ENCODE data around the gene ASPN.

Gene ASPN

GRCh38 chr9:92432350-92432749, 50.0 kb downstream of the ASPN start:
- ChIA-PET POLR2A (no interaction called here), CTCF (no interaction called here)
- TF ChIP-seq ELF4 (IDR thresholded peaks at IDR 0.05) (no peak), FOXA1 (IDR thresholded peaks at IDR 0.05) (no peak), LEF1 (IDR thresholded peaks at IDR 0.05; ENCODE audit: borderline replicate concordance) (no peak), PKNOX1 (IDR thresholded peaks at IDR 0.05) (no peak), ZNF384 (IDR thresholded peaks at IDR 0.05) (no peak), TARDBP (IDR thresholded peaks at IDR 0.05) (no peak), L3MBTL2 (conservative IDR thresholded peaks at IDR 0.05) (no peak), SP1 (IDR thresholded peaks at IDR 0.05) (no peak), ARNT (IDR thresholded peaks at IDR 0.05) (no peak), SUZ12 (IDR thresholded peaks at IDR 0.05) (no peak), FOXK2 (IDR thresholded peaks at IDR 0.05) (no peak), HDGF (IDR thresholded peaks at IDR 0.05; ENCODE audit: borderline replicate concordance) (no peak), NFRKB (IDR thresholded peaks at IDR 0.05) (no peak), FOXM1 (IDR thresholded peaks at IDR 0.05; ENCODE audit: borderline replicate concordance) (no peak), BHLHE40 (IDR thresholded peaks at IDR 0.05; ENCODE audit: borderline replicate concordance) (no peak), CTBP1 (IDR thresholded peaks at IDR 0.05; ENCODE audit: borderline replicate concordance) (no peak)
- no peak for DNase-seq (ENCODE audit: extremely low spot score)

- no peak for TF ChIP-seq HDGF (IDR thresholded peaks at IDR 0.05; ENCODE audit: borderline replicate concordance)
- no peak for TF ChIP-seq ZNF384 (IDR thresholded peaks at IDR 0.05)
- no peak for TF ChIP-seq NFRKB (IDR thresholded peaks at IDR 0.05)
- TF ChIP-seq FOXA1 (IDR thresholded peaks at IDR 0.05): no peak
- no peak for TF ChIP-seq CTBP1 (IDR thresholded peaks at IDR 0.05; ENCODE audit: borderline replicate concordance)
- no peak for TF ChIP-seq TARDBP (IDR thresholded peaks at IDR 0.05)
- no peak for TF ChIP-seq LEF1 (IDR thresholded peaks at IDR 0.05; ENCODE audit: borderline replicate concordance)
- TF ChIP-seq L3MBTL2 (conservative IDR thresholded peaks at IDR 0.05): no peak
- no peak for TF ChIP-seq ARNT (IDR thresholded peaks at IDR 0.05)
- no peak for TF ChIP-seq BHLHE40 (IDR thresholded peaks at IDR 0.05; ENCODE audit: borderline replicate concordance)
- no peak for TF ChIP-seq FOXM1 (IDR thresholded peaks at IDR 0.05; ENCODE audit: borderline replicate concordance)
- TF ChIP-seq SUZ12 (IDR thresholded peaks at IDR 0.05): no peak
- TF ChIP-seq PKNOX1 (IDR thresholded peaks at IDR 0.05): no peak
- no peak for TF ChIP-seq SP1 (IDR thresholded peaks at IDR 0.05)
- ChIA-PET POLR2A (no interaction called here), CTCF (no interaction called here)
- no peak for DNase-seq (ENCODE audit: extremely low spot score)
These were observed 52.5 kb downstream of the ASPN start for GRCh38 chr9:92429836-92430235.

- DNase-seq (ENCODE audit: extremely low spot score): no peak
- CTCF ChIA-PET: no interaction called here
- POLR2A ChIA-PET: no interaction called here
- TF ChIP-seq FOXK2 (IDR thresholded peaks at IDR 0.05): no peak
- no peak for TF ChIP-seq LEF1 (IDR thresholded peaks at IDR 0.05; ENCODE audit: borderline replicate concordance)
- no peak for TF ChIP-seq CTBP1 (IDR thresholded peaks at IDR 0.05; ENCODE audit: borderline replicate concordance)
- TF ChIP-seq HDGF (IDR thresholded peaks at IDR 0.05; ENCODE audit: borderline replicate concordance): no peak
- TF ChIP-seq L3MBTL2 (conservative IDR thresholded peaks at IDR 0.05): no peak
- no peak for TF ChIP-seq SUZ12 (IDR thresholded peaks at IDR 0.05)
- no peak for TF ChIP-seq ELF4 (IDR thresholded peaks at IDR 0.05)
- no peak for TF ChIP-seq BHLHE40 (IDR thresholded peaks at IDR 0.05; ENCODE audit: borderline replicate concordance)
- TF ChIP-seq ARNT (IDR thresholded peaks at IDR 0.05): no peak
- no peak for TF ChIP-seq TARDBP (IDR thresholded peaks at IDR 0.05)
- no peak for TF ChIP-seq FOXM1 (IDR thresholded peaks at IDR 0.05; ENCODE audit: borderline replicate concordance)
- no peak for TF ChIP-seq NFRKB (IDR thresholded peaks at IDR 0.05)
- TF ChIP-seq FOXA1 (IDR thresholded peaks at IDR 0.05): no peak
These were observed 55.7 kb downstream of the ASPN start for GRCh38 chr9:92426501-92427145.

- DNase-seq (ENCODE audit: extremely low spot score): no peak
- TF ChIP-seq FOXK2 (IDR thresholded peaks at IDR 0.05): no peak
- no peak for TF ChIP-seq NFRKB (IDR thresholded peaks at IDR 0.05)
- TF ChIP-seq PKNOX1 (IDR thresholded peaks at IDR 0.05): no peak
- no peak for TF ChIP-seq LEF1 (IDR thresholded peaks at IDR 0.05; ENCODE audit: borderline replicate concordance)
- ChIA-PET POLR2A (interaction anchor here (1.5 kb wide), 1 partner anchor 100 kb away, joined by 3 read pairs; the partner anchor contains the start of gene CENPP), CTCF (interaction anchor here (0.6 kb wide), 1 partner anchor 1566 kb away, joined by 3 read pairs; no protein-coding TSS in a partner anchor)
These were observed 56.8 kb downstream of the ASPN start for GRCh38 chr9:92425474-92425873.

- no peak for DNase-seq (ENCODE audit: extremely low spot score)
- TF ChIP-seq BHLHE40 (IDR thresholded peaks at IDR 0.05; ENCODE audit: borderline replicate concordance): no peak
- no peak for TF ChIP-seq FOXM1 (IDR thresholded peaks at IDR 0.05; ENCODE audit: borderline replicate concordance)
- no peak for TF ChIP-seq L3MBTL2 (conservative IDR thresholded peaks at IDR 0.05)
- no peak for TF ChIP-seq LEF1 (IDR thresholded peaks at IDR 0.05; ENCODE audit: borderline replicate concordance)
- TF ChIP-seq SUZ12 (IDR thresholded peaks at IDR 0.05): no peak
- TF ChIP-seq ARNT (IDR thresholded peaks at IDR 0.05): no peak
- no peak for TF ChIP-seq FOXK2 (IDR thresholded peaks at IDR 0.05)
- no peak for TF ChIP-seq NFRKB (IDR thresholded peaks at IDR 0.05)
- no peak for TF ChIP-seq HDGF (IDR thresholded peaks at IDR 0.05; ENCODE audit: borderline replicate concordance)
- ChIA-PET POLR2A (no interaction called here), CTCF (no interaction called here)
These were observed 58.0 kb downstream of the ASPN start, which contains the start of gene OMD for GRCh38 chr9:92424340-92424739. TSS of gene OMD (minus strand) at chr9:92424471. CDS start at chr9:92417558, 6,913 bp downstream.

- no peak for DNase-seq (ENCODE audit: extremely low spot score)
- ChIA-PET POLR2A (no interaction called here), CTCF (no interaction called here)
- TF ChIP-seq NFRKB (IDR thresholded peaks at IDR 0.05): no peak
- TF ChIP-seq CTBP1 (IDR thresholded peaks at IDR 0.05; ENCODE audit: borderline replicate concordance): no peak
- TF ChIP-seq FOXK2 (IDR thresholded peaks at IDR 0.05): no peak
- TF ChIP-seq FOXA1 (IDR thresholded peaks at IDR 0.05): no peak
- no peak for TF ChIP-seq ARNT (IDR thresholded peaks at IDR 0.05)
- no peak for TF ChIP-seq L3MBTL2 (conservative IDR thresholded peaks at IDR 0.05)
- no peak for TF ChIP-seq ELF4 (IDR thresholded peaks at IDR 0.05)
- no peak for TF ChIP-seq FOXM1 (IDR thresholded peaks at IDR 0.05; ENCODE audit: borderline replicate concordance)
- no peak for TF ChIP-seq TARDBP (IDR thresholded peaks at IDR 0.05)
- TF ChIP-seq ZNF384 (IDR thresholded peaks at IDR 0.05): no peak
- TF ChIP-seq LEF1 (IDR thresholded peaks at IDR 0.05; ENCODE audit: borderline replicate concordance): no peak
These were observed 58.7 kb downstream of the ASPN start for GRCh38 chr9:92423612-92424011.
